ENCODE results near the gene RBM39. TPM values are rescaled to one million over a fixed set of nuclear protein-coding genes. Genes with fewer than 3 reads are reported as not detected.
"Not testable (repeated sequence)": the region's sequence is repeated elsewhere in the genome, so short reads cannot be mapped to it uniquely, and the experiment has no call there.

Gene RBM39
- total RNA-seq, 2 experiments from 2014 or later = 303 to 307 TPM

GRCh38 chr20:35718321-35718720 lies 23.7 kb downstream of the RBM39 start:
- POLR2A ChIA-PET = interaction anchor here (1.8 to 2.1 kb wide), 2 partner anchors 17 kb away, joined by 4 to 9 read pairs; no protein-coding TSS in a partner anchor

GRCh38 chr20:35716330-35716729 lies 25.7 kb downstream of the RBM39 start:
- ChIA-PET CTCF (no interaction called here), POLR2A (interaction anchor here (0.6 kb wide), 2 partner anchors 21 to 199 kb away, joined by 4 to 5 read pairs; no protein-coding TSS in a partner anchor)

More at GRCh38 chr20:35718321-35718720, 23.7 kb downstream of the RBM39 start:
- CTCF ChIA-PET = interaction anchor here (2.0 kb wide), 1 partner anchor 21 kb away, joined by 4 read pairs; no protein-coding TSS in a partner anchor

- ChIA-PET POLR2A (no interaction called here), CTCF (no interaction called here)
These were observed 26.4 kb downstream of the RBM39 start for GRCh38 chr20:35715652-35716051.

- CTCF ChIA-PET = no interaction called here
- POLR2A ChIA-PET = interaction anchor here (0.6 kb wide), 1 partner anchor 66 kb away, joined by 6 read pairs; no protein-coding TSS in a partner anchor
These were observed 27.9 kb downstream of the RBM39 start for GRCh38 chr20:35714127-35714526.

- CTCF ChIA-PET = not testable (repeated sequence)
- POLR2A ChIA-PET = interaction anchor here (0.6 to 1.5 kb wide), 2 partner anchors 14 to 16 kb away, joined by 3 to 5 read pairs; no protein-coding TSS in a partner anchor
These were observed 28.9 kb downstream of the RBM39 start for GRCh38 chr20:35713120-35713519.

GRCh38 chr20:35711588-35712209 lies 30.4 kb downstream of the RBM39 start:
- CTCF ChIA-PET = interaction anchor here (0.8 to 0.9 kb wide), 2 partner anchors 30 to 61 kb away, joined by 3 read pairs; partner anchors contain the start of gene RBM39
- POLR2A ChIA-PET = interaction anchor here (0.6 to 1.7 kb wide), 6 partner anchors 10 to 242 kb away, joined by 3 to 7 read pairs (median 4); partner anchors contain the start of genes RBM39 and SCAND1

GRCh38 chr20:35710884-35711587 lies 31.0 kb downstream of the RBM39 start:
- POLR2A ChIA-PET = interaction anchor here (0.6 to 1.7 kb wide), 5 partner anchors 10 to 243 kb away, joined by 3 to 7 read pairs (median 4); partner anchors contain the start of genes RBM39 and SCAND1
- CTCF ChIA-PET = interaction anchor here (0.8 to 1.4 kb wide), 3 partner anchors 18 to 62 kb away, joined by 3 read pairs; partner anchors contain the start of gene RBM39

- CTCF ChIA-PET = interaction anchor here (1.4 kb wide), 1 partner anchor 19 kb away, joined by 3 read pairs; no protein-coding TSS in a partner anchor
- POLR2A ChIA-PET = no interaction called here
These were observed 32.0 kb downstream of the RBM39 start for GRCh38 chr20:35710039-35710438.

GRCh38 chr20:35709259-35709658 lies 32.8 kb downstream of the RBM39 start:
- CTCF ChIA-PET = no interaction called here
- POLR2A ChIA-PET = no interaction called here

- ChIA-PET POLR2A (no interaction called here), CTCF (interaction anchor here (0.7 to 1.1 kb wide), 2 partner anchors 9 to 14 kb away, joined by 3 to 6 read pairs; partner anchors contain the start of genes NFS1 and ROMO1)
These were observed 33.6 kb downstream of the RBM39 start for GRCh38 chr20:35708502-35708901.

GRCh38 chr20:35706591-35707529 lies 35.2 kb downstream of the RBM39 start:
- CTCF ChIA-PET = interaction anchor here (0.7 kb wide), 1 partner anchor 365 kb away, joined by 3 read pairs; no protein-coding TSS in a partner anchor
- POLR2A ChIA-PET = not testable (repeated sequence)

GRCh38 chr20:35705894-35706293 lies 36.2 kb downstream of the RBM39 start:
- CTCF ChIA-PET, POLR2A ChIA-PET: not testable (repeated sequence)

- POLR2A ChIA-PET = no interaction called here
- CTCF ChIA-PET = no interaction called here
These were observed 37.4 kb downstream of the RBM39 start for GRCh38 chr20:35704514-35705261.

- ChIA-PET POLR2A (interaction anchor here (0.9 to 1.1 kb wide), 2 partner anchors 32 to 39 kb away, joined by 3 read pairs; partner anchors contain the start of gene RBM39), CTCF (no interaction called here)
These were observed 39.0 kb downstream of the RBM39 start for GRCh38 chr20:35702824-35703695.

- POLR2A ChIA-PET = interaction anchor here (0.9 to 1.2 kb wide), 3 partner anchors 17 to 38 kb away, joined by 3 to 9 read pairs (median 5); partner anchors contain the start of genes CPNE1 and RBM12
- CTCF ChIA-PET = no interaction called here
These were observed 39.8 kb downstream of the RBM39 start for GRCh38 chr20:35702051-35702823.

- POLR2A ChIA-PET = interaction anchor here (0.6 to 2.3 kb wide), 5 partner anchors 11 to 85 kb away, joined by 3 to 19 read pairs (median 4); partner anchors contain the start of genes RBM39 and SPAG4
- CTCF ChIA-PET = interaction anchor here (0.5 to 2.0 kb wide), 3 partner anchors 25 to 148 kb away, joined by 3 to 6 read pairs (median 5); no protein-coding TSS in a partner anchor
These were observed 41.4 kb downstream of the RBM39 start for GRCh38 chr20:35700625-35701148.

All from activated CD8-positive, alpha-beta memory T cell treated with anti-CD3 and anti-CD28 coated beads for 36 hours (primary cell).